ENCODE measurements around the gene ABCD3.
"Not testable (repeated sequence)": the region's sequence is repeated elsewhere in the genome, so short reads cannot be mapped to it uniquely, and the experiment has no call there.

ABCD3 gene

GRCh38 chr1:94416901-94417727, 1.1 kb upstream of the ABCD3 start:
- DNase-seq = no peak

DNA sequence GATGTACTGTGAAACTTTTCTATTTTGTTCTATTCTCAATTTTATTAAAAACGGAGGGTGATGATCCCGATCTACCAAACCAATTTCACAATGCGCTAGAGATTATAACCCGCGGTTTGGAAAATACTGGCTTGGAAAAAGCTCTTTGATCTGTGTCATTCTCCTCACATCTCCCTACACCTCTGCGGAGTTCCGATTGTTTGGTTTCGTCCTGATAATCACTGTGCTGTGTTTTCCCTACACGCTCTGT, 536 bp upstream of the ABCD3 start:
- DNase-seq = no peak

DNA sequence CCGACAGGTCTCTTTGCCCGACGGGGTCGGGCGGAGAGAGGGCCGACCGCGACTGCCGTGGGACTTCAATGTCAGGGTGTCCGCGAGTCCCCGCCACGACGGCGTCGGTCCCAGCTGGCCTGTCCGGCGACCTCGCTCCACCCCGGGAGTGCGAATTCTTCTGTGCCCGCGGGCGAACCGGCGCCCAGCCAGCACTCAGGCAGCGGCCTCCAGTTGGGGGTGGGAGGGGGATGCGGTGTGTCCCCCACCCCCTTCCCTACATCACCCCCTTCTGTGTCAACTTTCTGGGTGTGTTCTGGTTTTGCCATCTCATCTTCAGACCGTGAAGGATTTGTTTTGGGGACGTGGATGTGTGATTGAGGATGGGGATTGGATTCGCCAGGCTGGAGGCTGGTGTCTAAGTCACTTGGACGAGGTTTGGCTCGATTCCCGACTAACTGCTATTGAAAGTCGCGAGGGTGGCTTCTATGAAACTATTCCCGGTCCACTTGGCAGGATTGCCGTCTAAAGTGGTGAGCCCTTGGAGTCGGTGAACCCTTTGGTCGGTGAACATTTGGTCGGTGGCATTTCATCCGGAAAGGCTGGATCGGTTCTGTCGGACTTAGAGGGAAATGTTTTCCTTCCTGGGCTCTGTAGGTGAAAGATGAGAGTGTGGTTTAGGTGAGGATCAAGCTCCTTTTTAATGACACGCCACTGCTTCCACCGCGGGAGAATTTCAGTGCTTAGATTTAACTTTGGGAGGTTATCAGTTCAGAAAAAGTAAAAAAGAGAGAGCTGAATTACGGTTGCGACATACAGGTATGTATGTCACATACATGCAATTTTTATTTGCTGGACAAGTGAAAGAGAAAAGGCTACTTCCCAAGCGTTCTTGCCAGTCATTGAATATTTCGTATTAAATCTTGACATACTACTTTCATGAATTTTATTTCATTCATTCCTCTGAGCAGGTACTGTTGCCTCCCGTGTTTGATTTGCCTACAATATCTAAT, 771 bp downstream of the ABCD3 start:
- no peak for DNase-seq

DNA sequence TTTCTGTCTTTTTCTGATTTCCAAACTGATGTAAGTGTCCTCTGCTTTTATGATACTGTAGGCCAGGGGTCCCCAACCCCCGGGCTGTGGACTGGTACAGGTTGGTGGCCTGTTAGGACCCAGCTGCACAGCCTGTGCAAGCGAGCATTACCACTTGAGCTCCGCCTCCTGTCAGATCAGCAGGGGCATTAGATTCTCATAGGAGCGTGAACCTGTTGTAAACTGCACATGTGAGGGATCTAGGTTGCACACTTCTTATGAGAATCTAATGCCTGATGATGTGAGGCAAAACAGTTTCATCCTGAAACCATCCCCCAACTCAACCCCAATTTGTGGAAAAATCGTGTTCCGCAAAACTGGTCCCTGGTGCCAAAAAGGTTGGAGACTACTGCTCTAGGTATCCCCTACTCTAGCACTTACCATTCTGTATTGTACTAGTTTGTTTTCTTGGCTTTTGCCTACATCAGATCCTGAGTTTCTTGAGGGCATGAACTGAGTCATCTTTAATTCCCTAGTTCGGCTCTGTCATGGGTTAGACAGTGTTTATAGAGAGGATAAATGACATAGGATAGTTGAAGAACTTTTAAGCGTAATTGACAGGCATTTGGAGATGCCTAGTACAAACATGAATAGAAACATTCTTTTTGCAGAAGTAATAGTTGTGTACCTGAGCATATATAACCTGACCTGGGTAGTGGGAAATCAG, 4.1 kb downstream of the ABCD3 start:
- DNase-seq = no peak

DNA sequence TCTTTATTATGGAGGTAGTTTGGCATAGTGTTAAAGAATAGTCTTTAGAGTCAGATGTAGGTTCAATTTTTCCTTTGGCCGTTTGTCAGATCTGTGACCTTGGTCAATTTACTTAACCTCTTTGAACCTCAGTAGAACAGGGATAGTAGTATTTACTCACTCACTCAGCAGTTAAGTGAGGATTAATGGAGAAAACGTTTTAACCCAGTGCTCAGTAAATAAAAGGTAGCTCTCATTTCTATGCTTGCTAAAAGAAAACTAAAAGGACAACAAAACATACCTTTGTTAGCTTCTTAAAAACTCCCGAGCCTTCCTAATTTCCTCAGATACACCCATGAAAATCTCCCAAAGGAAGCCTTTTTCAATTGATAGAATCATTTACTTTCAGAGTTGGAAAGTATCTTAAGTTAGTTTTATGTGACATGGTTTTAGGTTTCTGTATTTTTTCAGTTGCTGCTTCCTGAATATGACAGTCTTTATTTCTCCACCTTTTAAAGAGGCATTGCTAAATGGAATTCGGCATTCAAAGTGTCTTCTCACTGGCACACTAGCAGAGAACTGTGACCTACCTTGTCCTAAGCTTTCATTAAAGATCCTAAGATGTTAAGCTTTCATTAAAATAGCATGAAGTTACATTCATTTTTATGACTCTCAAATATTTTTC, 7.8 kb downstream of the ABCD3 start:
- peak; percentile 21 for DNase-seq

DNA sequence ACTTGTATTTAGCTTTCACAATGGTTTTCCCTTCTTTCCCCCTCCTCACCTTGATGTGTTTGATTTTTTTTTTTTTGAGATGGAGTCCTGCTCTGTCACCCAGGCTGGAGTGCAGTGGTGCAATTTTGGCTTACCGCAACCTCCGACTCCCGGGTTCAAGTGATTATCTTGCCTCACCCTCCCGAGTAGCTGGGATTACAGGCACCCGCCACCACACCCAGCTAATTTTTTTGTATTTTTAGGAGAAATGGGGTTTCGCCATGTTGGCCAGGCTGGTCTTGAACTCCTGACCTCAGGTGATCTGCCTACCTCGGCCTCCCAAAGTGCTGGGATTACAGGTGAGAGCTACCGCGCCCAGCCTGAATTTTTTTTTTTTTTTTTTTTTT, 8.3 kb downstream of the ABCD3 start:
- DNase-seq = not testable (repeated sequence)

GRCh38 chr1:94428441-94428840, 10.3 kb downstream of the ABCD3 start:
- DNase-seq = no peak

DNA sequence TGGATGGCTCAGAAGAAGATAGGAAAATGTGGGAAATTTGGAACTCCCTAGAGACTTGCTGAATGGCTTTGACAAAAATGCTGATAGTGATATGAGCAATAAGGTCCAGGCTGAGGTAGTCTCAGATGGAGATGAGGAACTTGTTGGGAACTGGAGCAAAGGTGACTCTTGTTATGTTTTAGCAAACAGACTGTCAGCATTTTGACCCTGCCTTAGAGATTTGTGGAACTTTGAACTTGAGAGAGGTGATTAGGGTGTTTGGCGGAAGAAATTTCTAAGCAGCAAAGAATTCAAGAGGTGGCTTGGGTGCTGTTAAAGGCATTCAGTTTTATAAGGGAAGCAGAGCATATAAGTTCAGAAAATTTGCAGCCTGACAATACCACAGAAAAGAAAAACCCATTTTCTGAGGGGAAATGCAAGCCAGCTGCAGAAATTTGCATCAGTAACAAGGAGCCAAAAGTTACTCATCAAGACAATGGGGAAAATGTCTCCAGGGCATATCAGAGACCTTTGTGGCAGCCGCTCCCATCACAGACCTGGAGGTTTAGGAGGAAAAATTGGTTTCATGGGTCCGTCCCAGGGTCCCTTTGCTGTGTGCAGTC, 10.8 kb downstream of the ABCD3 start:
- not testable (repeated sequence) for DNase-seq

- DNase-seq = not testable (repeated sequence)
Observed at GRCh38 chr1:94430066-94430465, 11.9 kb downstream of the ABCD3 start.

DNA sequence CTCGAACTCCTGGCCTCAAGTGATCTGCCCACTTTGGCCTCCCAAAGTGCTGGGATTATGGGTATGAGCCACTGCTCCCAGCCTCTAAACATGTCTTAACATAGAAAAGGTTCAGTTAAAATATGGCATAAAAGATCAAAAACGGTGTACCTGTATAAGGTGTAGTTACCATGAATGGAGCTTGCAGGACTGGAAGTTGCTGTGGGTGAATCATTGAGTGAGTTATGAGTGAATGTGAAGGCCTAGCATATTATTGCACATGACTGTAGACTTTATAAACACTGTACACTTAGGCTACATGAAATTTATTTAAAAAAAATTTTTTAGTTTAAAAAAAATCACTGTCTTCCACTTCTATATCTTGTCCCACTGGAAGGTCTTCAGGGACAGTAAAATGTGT, 15.7 kb downstream of the ABCD3 start:
- DNase-seq = no peak

- no peak for DNase-seq
Observed at GRCh38 chr1:94434365-94435045, 16.3 kb downstream of the ABCD3 start.

- DNase-seq = no peak
Observed at GRCh38 chr1:94438692-94439276, 20.6 kb downstream of the ABCD3 start.

- DNase-seq = no peak
Observed at GRCh38 chr1:94440088-94440487, 21.9 kb downstream of the ABCD3 start.

GRCh38 chr1:94443067-94443466, 24.9 kb downstream of the ABCD3 start:
- not testable (repeated sequence) for DNase-seq

- DNase-seq = not testable (repeated sequence)
Observed at GRCh38 chr1:94444819-94445218, 26.6 kb downstream of the ABCD3 start.

DNA sequence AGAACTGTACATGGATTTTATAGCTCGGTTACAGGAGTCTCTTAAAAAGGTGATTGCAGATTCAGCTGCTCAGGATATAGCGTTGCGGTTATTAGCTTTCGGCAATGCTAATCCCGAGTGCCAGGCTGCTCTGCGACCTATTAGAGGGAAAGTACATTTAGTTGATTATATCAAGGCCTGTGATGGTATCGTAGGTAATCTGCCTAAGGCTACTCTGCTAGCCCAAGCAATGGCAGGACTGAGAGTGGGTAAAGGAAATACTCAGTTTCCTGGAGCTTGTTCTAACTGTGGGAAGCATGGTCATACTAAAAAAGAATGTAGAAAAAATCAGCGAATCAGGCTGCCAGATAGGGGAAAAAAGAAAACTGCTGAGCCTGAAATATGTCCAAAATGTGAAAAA, 27.5 kb downstream of the ABCD3 start:
- DNase-seq = not testable (repeated sequence)

DNA sequence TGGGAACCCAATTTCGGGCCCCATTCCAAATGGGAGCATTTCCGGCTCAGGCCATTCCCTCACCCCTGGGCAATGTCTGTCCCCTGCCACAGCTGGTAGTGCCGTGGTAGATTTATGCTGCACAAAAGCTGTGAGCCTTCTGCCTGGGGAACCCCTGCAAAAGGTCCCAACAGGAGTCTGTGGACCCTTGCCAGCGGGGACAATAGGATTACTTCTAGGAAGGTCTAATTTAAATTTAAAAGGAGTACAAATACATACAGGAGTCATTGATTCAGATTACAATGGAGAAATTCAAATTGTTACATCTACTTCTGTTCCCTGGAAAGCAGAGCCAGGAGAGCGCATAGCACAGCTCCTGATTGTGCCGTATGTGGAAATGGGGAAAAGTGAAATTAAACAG, 28.0 kb downstream of the ABCD3 start:
- not testable (repeated sequence) for DNase-seq

GRCh38 chr1:94448741-94449140, 30.6 kb downstream of the ABCD3 start:
- not testable (repeated sequence) for DNase-seq

DNA sequence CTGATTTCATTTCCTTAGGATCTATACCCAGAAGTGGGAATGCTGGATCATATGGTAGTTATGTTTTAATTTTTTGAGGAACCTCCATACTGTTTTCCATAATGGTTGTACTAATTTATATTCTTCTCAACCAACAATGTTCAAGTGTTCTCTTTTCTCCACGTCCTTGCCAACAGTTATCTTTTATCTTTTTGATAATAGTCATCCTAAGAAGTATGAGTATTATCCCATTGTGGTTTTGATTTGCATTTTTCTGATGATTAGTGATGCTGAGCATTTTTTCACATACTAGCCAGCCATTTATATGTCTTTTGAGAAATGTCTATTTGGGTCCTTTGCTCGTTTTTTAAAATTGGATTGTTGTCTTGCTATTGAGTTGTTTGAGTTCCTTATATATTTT, 38.5 kb downstream of the ABCD3 start:
- no peak for DNase-seq

DNA sequence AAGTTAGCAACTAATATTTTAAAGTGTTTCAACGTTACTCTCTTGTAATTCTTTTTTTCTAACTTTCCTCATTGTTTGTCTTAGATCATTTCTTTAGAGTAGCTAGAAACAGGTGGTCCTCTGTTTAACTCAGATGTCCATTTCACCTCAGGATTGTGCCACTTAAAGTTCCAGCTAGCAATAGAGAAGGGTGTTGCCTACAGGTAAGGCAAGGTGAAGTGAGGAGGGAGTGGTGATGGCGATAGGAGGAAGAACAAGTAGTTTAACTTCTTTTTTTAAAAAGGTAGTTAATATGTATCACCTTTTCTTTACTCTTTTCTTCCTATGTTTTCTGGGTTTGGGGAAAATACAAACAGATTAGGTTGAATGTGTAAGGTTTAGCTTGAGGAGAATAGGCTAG, 44.4 kb downstream of the ABCD3 start:
- DNase-seq = no peak

GRCh38 chr1:94463056-94463764, 45.0 kb downstream of the ABCD3 start:
- DNase-seq = no peak
